NCI-H526 (cell line): Measurements from ENCODE around the gene DND1.
"Not testable (repeated sequence)": the region's sequence is repeated elsewhere in the genome, so short reads cannot be mapped to it uniquely, and the experiment has no call there.

Source experiments
- DNase-seq, 2 experiments: peaks; one replicate each; lab custom pipeline; 2025; lab: John Stamatoyannopoulos, UW

The DND1 gene

DNA sequence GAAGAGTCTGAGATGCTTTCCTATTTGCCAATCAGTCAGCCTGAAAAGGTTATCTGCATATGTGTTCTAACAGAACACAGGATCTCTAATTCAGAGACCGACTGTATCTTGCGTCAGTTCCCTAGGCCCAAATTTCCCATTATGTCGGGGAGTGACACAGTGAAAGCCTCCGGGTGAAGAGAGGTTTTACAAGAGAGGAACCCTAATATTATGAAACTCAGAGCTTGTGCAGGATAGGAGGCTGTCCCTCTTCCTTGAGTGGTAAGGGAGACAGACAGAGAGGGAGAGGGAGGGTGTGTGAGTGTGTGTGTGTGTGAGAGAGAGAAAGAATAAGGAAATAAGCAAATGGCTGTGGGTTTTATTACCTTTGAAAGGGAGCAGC lies 42.3 kb downstream of the DND1 start:
- peak in 1 of 2 experiments; percentile 88 for DNase-seq

DNA sequence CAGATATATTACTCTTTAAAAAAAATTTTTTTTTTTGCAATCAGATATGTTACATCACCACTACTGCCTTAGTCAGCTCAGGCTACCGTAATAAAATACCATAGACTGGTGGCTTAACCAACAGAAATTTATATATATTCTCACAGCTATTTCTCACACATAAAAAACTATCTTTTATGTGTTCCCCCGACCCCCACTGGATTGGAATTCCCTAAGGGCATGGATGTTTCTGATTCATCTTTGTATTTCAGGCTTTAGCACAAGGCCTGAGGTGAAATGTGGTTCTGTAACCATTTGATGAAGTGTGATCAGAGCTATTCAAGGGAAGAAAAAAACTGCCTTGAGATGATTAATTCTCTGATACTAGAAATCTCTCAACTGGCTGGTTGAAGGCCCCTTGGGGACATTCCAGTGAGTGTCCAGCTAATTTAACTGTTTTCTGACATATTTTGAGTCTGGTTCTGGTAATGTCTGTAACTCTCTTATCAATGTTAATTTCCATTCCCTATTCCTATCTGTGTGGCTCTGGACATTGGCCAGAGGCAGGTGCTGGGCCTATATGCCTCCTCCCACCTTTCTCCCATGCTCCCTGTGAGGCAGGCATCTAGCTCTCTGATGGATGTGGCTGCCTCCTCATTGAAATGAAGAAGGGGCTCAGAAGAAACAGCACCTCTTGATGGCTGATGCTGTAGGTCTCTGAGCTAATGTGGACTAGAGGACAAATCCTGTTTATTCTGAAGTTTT lies 42.9 kb downstream of the DND1 start:
- no peak for DNase-seq

- no peak for DNase-seq
Measured at GRCh38 chr5:140628711-140629110, 44.7 kb downstream of the DND1 start.

- DNase-seq = no peak
Measured at GRCh38 chr5:140627972-140628371, 45.4 kb downstream of the DND1 start.

GRCh38 chr5:140624886-140625285 lies 48.5 kb downstream of the DND1 start:
- not testable (repeated sequence) for DNase-seq

GRCh38 chr5:140623061-140623460 lies 50.3 kb downstream of the DND1 start:
- not testable (repeated sequence) for DNase-seq

DNA sequence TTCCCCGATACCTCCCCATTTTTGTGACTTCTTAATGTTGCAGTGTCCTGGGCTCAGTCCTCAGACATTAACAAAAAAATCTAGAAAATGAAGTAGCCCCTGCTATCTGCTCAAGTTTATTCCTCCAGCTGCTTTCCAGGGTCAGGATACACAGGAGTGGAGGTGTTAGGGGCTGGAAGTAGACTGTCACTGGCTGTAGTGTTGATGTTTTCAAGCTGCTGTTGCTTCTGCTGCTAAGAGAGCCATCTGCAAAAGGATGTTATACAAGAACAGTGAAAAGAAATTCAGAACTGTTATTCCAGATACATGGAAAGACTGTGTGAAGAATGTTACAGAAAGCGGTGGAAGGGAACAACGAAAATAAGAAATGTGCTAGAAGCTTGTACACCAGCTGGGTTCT lies 51.1 kb downstream of the DND1 start:
- no peak for DNase-seq
